BE2C (cell line): Measurements from ENCODE around the gene OVCH1.

ENCODE experiments used
- DNase-seq: peaks from one replicate; pipeline ENCODE4 v3.0.0-alpha.2; 2020
- H3K27me3 ChIP-seq: fragments of 250-450 bp; sonication (Bioruptor Pico); 2 replicates; pipeline ENCODE4 v1.5.1; 2020; ENCODE audit warnings: mild to moderate bottlenecking
- H3K36me3 ChIP-seq: fragments of 250-450 bp; sonication (Bioruptor Pico); 2 replicates; pipeline ENCODE4 v1.5.1; 2020; ENCODE audit warnings: mild to moderate bottlenecking
- H3K4me1 ChIP-seq: fragments of 250-450 bp; sonication (Bioruptor Pico); 2 replicates; pipeline ENCODE4 v1.5.1; 2020
- H3K4me3 ChIP-seq: 2 replicates; pipeline ENCODE4 v1.5.1; 2011; ENCODE audit warnings: low read depth, low read length
- H3K9me3 ChIP-seq: fragments of 250-450 bp; sonication (Bioruptor Pico); 2 replicates; pipeline ENCODE4 v1.5.1; 2020
- TF ChIP-seq, protein P1 (sequence below): IDR thresholded peaks from 2 replicates; pipeline ENCODE4 v1.5.1; 2012; ENCODE audit warnings: mild to moderate bottlenecking, low read depth, low read length

Gene OVCH1

DNA sequence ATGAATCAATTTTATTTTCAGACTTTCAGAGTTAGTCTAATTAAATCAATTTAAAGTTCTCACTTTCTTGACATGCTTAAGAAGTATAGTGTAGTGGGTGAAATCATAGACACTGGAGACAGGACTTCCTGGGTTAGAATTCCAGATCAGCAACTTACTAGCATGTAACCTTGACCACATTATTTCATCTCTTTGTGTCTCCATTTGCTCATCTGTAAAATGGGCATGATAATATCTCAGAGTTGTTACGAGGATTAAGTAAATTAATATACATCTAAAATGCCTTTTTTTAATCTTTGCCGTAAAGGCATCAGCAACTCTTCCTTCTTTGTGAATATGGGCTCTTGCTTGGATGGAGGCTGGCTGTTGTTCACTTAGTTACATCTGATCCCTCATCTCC is 115.2 kb downstream of the OVCH1 start:
- no peak overlapping the region for H3K4me3 ChIP-seq
- no peak for DNase-seq
- no peaks in the 10 kb centered on the region for H3K9me3 ChIP-seq
- no peaks in the 10 kb centered on the region for H3K27me3 ChIP-seq
- TF ChIP-seq, protein P1, sequence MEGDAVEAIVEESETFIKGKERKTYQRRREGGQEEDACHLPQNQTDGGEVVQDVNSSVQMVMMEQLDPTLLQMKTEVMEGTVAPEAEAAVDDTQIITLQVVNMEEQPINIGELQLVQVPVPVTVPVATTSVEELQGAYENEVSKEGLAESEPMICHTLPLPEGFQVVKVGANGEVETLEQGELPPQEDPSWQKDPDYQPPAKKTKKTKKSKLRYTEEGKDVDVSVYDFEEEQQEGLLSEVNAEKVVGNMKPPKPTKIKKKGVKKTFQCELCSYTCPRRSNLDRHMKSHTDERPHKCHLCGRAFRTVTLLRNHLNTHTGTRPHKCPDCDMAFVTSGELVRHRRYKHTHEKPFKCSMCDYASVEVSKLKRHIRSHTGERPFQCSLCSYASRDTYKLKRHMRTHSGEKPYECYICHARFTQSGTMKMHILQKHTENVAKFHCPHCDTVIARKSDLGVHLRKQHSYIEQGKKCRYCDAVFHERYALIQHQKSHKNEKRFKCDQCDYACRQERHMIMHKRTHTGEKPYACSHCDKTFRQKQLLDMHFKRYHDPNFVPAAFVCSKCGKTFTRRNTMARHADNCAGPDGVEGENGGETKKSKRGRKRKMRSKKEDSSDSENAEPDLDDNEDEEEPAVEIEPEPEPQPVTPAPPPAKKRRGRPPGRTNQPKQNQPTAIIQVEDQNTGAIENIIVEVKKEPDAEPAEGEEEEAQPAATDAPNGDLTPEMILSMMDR: no peak
- peaks cover 6% of the 10 kb centered on the region; the same call in 1 of the 2 replicates for H3K36me3 ChIP-seq
- no peaks in the 10 kb centered on the region for H3K4me1 ChIP-seq

DNA sequence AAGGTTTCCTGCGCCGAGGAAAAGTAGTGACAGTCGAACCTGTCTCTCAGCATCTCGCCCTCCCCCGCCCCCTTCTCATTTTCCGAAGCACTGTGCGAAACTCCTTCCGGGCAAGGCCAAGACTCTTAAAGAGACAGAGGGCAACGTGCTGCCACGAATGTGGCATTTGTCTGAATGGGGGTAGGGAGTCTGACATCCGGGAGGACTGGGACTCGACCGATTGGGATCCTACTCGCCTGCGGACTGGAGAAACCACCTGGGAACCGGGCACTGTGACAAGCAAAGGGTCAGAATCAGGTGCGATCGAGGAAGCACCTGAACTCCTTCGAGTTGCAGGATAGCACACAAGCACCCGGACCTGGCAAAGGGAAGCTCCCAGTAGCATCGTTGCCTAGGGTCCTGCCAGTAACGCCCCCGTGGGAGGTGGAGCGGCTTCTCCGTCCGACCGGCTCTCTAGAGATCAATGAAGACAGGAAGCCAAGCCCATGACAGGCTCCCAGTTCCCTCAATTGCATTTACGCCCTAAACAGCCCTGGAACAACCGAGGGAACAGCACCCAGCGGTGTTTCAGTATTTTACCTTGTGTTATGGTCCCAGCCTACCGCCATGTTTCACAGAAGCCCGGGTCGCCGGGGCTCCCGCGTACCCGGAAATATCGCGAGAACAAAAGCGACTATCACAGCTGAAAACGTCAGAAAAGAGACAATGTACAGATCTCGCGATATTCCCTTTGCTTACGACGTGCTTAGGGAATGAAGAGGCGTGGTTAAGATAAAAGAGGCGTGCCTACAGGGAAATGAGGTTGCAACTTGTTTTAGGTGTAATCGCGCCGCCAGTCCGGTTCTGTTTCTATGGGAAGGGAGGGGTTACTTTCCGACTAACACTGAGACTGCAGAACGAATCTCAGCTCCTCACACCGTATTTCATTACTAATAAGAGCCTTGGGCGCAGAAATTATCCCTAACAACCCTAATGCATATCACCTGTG is 116.7 kb downstream of the OVCH1 start, which contains the start of gene ERGIC2:
TSS of gene ERGIC2 (minus strand) at position 637 of the 988 bp plus-strand sequence. CDS start 9,539 bp downstream, outside the sequence.
- H3K36me3 ChIP-seq: peaks cover 6% of the 10 kb centered on the region; the same call in 1 of the 2 replicates
- H3K27me3 ChIP-seq: no peaks in the 10 kb centered on the region
- no peaks in the 10 kb centered on the region for H3K9me3 ChIP-seq
- no peaks in the 10 kb centered on the region for H3K4me1 ChIP-seq
- peak within 1 kb of the TSS; percentile 96 for H3K4me3 ChIP-seq
- TF ChIP-seq, protein P1: no peak
- peak; percentile 92 for DNase-seq
